PC-3 (cell line): Measurements from ENCODE around the gene TIPRL.

Experiments
- EZH2 ChIP-seq: fragments of 300-600 bp; sonication (generic); IDR thresholded peaks from one replicate; pipeline ENCODE4 v1.6.1; 2017; ENCODE audit warnings: antibody characterized with exemption, mild to moderate bottlenecking, low read length; ENCODE audit not compliant: unreplicated experiment
- EZH2phosphoT487 ChIP-seq: fragments of 300-600 bp; sonication (generic); IDR thresholded peaks from 2 replicates; pipeline ENCODE4 v1.6.1; 2018; ENCODE audit warnings: mild to moderate bottlenecking, antibody characterized with exemption, low read length, borderline replicate concordance
- TF ChIP-seq, protein P1 (sequence below): fragments of 300-600 bp; sonication (generic); conservative IDR thresholded peaks from 2 replicates; pipeline ENCODE4 v1.5.1; 2017; ENCODE audit warnings: antibody characterized with exemption, low read depth, mild to moderate bottlenecking, low read length

DNA sequence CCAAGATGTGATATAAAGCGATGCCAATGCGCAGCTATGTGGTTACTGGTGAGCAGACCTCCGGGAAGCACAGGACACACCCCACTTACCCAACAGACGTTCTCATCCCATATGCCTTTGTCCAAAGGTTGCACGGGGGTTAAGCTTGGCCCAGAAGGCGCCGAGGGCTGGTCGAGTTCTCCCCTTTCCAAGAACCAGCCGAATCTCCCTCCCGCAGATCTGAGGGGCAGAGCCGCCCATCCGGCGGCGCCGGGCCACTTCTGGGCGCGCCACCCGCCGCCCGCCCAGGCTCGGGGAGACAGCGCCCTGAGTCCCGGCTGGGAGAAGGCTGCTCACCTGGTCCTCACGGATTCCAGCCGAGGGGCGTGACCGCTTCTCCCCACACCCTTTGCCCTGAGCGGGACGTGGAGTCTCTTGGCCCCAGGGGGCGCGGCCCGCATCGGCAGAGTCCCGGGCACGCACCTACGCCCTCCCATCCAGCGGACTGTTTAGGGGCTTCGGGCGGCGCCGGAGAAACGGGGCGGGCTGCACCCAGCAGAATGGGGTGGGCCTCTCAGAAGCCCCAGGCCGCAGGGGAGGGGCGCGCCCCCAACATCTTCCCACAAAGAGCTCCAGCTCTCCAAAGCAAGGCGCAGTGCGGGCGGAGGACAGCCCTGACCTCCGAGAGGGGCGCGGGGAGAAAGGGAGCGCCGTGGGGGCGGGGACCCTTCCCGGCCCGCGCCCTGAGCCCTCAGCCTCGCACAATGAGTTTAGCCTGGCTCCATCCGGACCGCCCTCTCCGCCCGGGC lies 42.6 kb upstream of the TIPRL start:
- TF ChIP-seq, protein P1, sequence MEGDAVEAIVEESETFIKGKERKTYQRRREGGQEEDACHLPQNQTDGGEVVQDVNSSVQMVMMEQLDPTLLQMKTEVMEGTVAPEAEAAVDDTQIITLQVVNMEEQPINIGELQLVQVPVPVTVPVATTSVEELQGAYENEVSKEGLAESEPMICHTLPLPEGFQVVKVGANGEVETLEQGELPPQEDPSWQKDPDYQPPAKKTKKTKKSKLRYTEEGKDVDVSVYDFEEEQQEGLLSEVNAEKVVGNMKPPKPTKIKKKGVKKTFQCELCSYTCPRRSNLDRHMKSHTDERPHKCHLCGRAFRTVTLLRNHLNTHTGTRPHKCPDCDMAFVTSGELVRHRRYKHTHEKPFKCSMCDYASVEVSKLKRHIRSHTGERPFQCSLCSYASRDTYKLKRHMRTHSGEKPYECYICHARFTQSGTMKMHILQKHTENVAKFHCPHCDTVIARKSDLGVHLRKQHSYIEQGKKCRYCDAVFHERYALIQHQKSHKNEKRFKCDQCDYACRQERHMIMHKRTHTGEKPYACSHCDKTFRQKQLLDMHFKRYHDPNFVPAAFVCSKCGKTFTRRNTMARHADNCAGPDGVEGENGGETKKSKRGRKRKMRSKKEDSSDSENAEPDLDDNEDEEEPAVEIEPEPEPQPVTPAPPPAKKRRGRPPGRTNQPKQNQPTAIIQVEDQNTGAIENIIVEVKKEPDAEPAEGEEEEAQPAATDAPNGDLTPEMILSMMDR = 0 out of 2 replicates have a peak, but pooled peaks have one; percentile 21
- TF ChIP-seq EZH2 (no peak), EZH2phosphoT487 (no peak)
